ENCODE data around the gene COL11A1. TPM values are rescaled to one million over a fixed set of nuclear protein-coding genes. Genes with fewer than 3 reads are reported as not detected.

COL11A1 gene
- total RNA-seq, 1 donor from 2014 or later = 810 TPM

GRCh38 chr1:103145449-103145848 lies 37.1 kb upstream of the COL11A1 start:
- DNase-seq (ENCODE audit: low read depth) (no peak), FAIRE-seq (no peak)
- H3K4me1 Mint-ChIP-seq (ENCODE audit: low read depth, unreplicated experiment) = peaks cover 45% of the 10 kb centered on the region

GRCh38 chr1:103144681-103145080 lies 36.4 kb upstream of the COL11A1 start:
- no peaks in the 10 kb centered on the region for H3K79me2 ChIP-seq (ENCODE audit: insufficient read depth, low read length)
- H3K36me3 Mint-ChIP-seq (ENCODE audit: low read depth, unreplicated experiment) = no peaks in the 10 kb centered on the region
- H3K4me1 ChIP-seq (ENCODE audit: insufficient read depth, low read length) = no peaks in the 10 kb centered on the region
- FAIRE-seq = no peak
- H3K9me3 ChIP-seq (ENCODE audit: insufficient read depth, low read depth, low read length) = no peaks in the 10 kb centered on the region
- peak overlapping the region; percentile 70 for H3K27ac Mint-ChIP-seq (ENCODE audit: unreplicated experiment)
- DNase-seq (ENCODE audit: low read depth) = no peak
- no peaks in the 10 kb centered on the region for H3K27me3 ChIP-seq (ENCODE audit: insufficient read depth, low read length)
- peaks cover 4% of the 10 kb centered on the region for H3K9me3 Mint-ChIP-seq (ENCODE audit: unreplicated experiment)
- no peak overlapping the region for H3K27ac ChIP-seq (ENCODE audit: low read depth, low read length)
- H4K20me1 ChIP-seq (ENCODE audit: insufficient read depth, low read length) = no peaks in the 10 kb centered on the region
- no peak overlapping the region for H3K4me3 Mint-ChIP-seq (ENCODE audit: unreplicated experiment)
- H3K9ac ChIP-seq (ENCODE audit: low read length) = no peak overlapping the region
- TF ChIP-seq EZH2 (IDR thresholded peaks at IDR 0.05; ENCODE audit: insufficient read depth, low read length) = no peak
- TF ChIP-seq CTCF (IDR thresholded peaks at IDR 0.05; ENCODE audit: insufficient read depth, low read depth, low read length) = no peak
- peaks cover 48% of the 10 kb centered on the region for H3K4me1 Mint-ChIP-seq (ENCODE audit: low read depth, unreplicated experiment)
- no peaks in the 10 kb centered on the region for H3K36me3 ChIP-seq (ENCODE audit: insufficient read depth, low read length)
- H3K27me3 Mint-ChIP-seq (ENCODE audit: low read depth, unreplicated experiment) = no peaks in the 10 kb centered on the region
- no peak overlapping the region for H3K4me3 ChIP-seq (ENCODE audit: insufficient read depth, low read depth, low read length)
- no peak overlapping the region for H2AFZ ChIP-seq (ENCODE audit: low read depth, low read length)
- no peak overlapping the region for H3K4me2 ChIP-seq (ENCODE audit: low read length)

More at GRCh38 chr1:103145449-103145848, 37.1 kb upstream of the COL11A1 start:
- Mint-ChIP-seq H3K36me3 (ENCODE audit: low read depth, unreplicated experiment) (no peaks in the 10 kb centered on the region), H3K4me3 (ENCODE audit: unreplicated experiment) (no peak overlapping the region), H3K27me3 (ENCODE audit: low read depth, unreplicated experiment) (no peaks in the 10 kb centered on the region), H3K27ac (ENCODE audit: unreplicated experiment) (peak overlapping the region; percentile 43), H3K9me3 (ENCODE audit: unreplicated experiment) (no peaks in the 10 kb centered on the region)
- no peak overlapping the region for H3K4me3 ChIP-seq (ENCODE audit: insufficient read depth, low read depth, low read length)
- no peak overlapping the region for H3K27ac ChIP-seq (ENCODE audit: low read depth, low read length)
- H4K20me1 ChIP-seq (ENCODE audit: insufficient read depth, low read length) = no peaks in the 10 kb centered on the region
- no peaks in the 10 kb centered on the region for H3K36me3 ChIP-seq (ENCODE audit: insufficient read depth, low read length)
- H3K9ac ChIP-seq (ENCODE audit: low read length) = no peak overlapping the region
- H3K4me1 ChIP-seq (ENCODE audit: insufficient read depth, low read length) = no peaks in the 10 kb centered on the region
- TF ChIP-seq CTCF (IDR thresholded peaks at IDR 0.05; ENCODE audit: insufficient read depth, low read depth, low read length) (no peak), EZH2 (IDR thresholded peaks at IDR 0.05; ENCODE audit: insufficient read depth, low read length) (no peak)
- no peaks in the 10 kb centered on the region for H3K79me2 ChIP-seq (ENCODE audit: insufficient read depth, low read length)
- no peaks in the 10 kb centered on the region for H3K9me3 ChIP-seq (ENCODE audit: insufficient read depth, low read depth, low read length)
- H3K4me2 ChIP-seq (ENCODE audit: low read length) = no peak overlapping the region
- no peak overlapping the region for H2AFZ ChIP-seq (ENCODE audit: low read depth, low read length)
- H3K27me3 ChIP-seq (ENCODE audit: insufficient read depth, low read length) = no peaks in the 10 kb centered on the region

GRCh38 chr1:103142461-103142860 lies 34.1 kb upstream of the COL11A1 start:
- Histone ChIP-seq H3K4me3 (ENCODE audit: insufficient read depth, low read depth, low read length) (no peak overlapping the region), H3K4me1 (ENCODE audit: insufficient read depth, low read length) (no peaks in the 10 kb centered on the region), H3K9me3 (ENCODE audit: insufficient read depth, low read depth, low read length) (no peaks in the 10 kb centered on the region), H3K79me2 (ENCODE audit: insufficient read depth, low read length) (no peaks in the 10 kb centered on the region), H3K4me2 (ENCODE audit: low read length) (no peak overlapping the region), H3K36me3 (ENCODE audit: insufficient read depth, low read length) (no peaks in the 10 kb centered on the region), H3K9ac (ENCODE audit: low read length) (no peak overlapping the region), H3K27ac (ENCODE audit: low read depth, low read length) (no peak overlapping the region), H4K20me1 (ENCODE audit: insufficient read depth, low read length) (no peaks in the 10 kb centered on the region), H2AFZ (ENCODE audit: low read depth, low read length) (no peak overlapping the region), H3K27me3 (ENCODE audit: insufficient read depth, low read length) (no peaks in the 10 kb centered on the region)
- TF ChIP-seq CTCF (IDR thresholded peaks at IDR 0.05; ENCODE audit: insufficient read depth, low read depth, low read length) (no peak), EZH2 (IDR thresholded peaks at IDR 0.05; ENCODE audit: insufficient read depth, low read length) (no peak)
- H3K4me1 Mint-ChIP-seq (ENCODE audit: low read depth, unreplicated experiment) = peaks cover 46% of the 10 kb centered on the region
- H3K36me3 Mint-ChIP-seq (ENCODE audit: low read depth, unreplicated experiment) = peaks cover 3% of the 10 kb centered on the region
- H3K4me3 Mint-ChIP-seq (ENCODE audit: unreplicated experiment) = no peak overlapping the region
- FAIRE-seq = no peak
- H3K9me3 Mint-ChIP-seq (ENCODE audit: unreplicated experiment) = peaks cover 4% of the 10 kb centered on the region
- DNase-seq (ENCODE audit: low read depth) = no peak
- H3K27me3 Mint-ChIP-seq (ENCODE audit: low read depth, unreplicated experiment) = no peaks in the 10 kb centered on the region
- H3K27ac Mint-ChIP-seq (ENCODE audit: unreplicated experiment) = peak overlapping the region; percentile 41

Data from astrocyte (in vitro differentiated cells and primary cell).